B cell (primary cell): ENCODE results near the gene IPCEF1. TPM values are rescaled to one million over a fixed set of nuclear protein-coding genes. Genes with fewer than 3 reads are reported as not detected.

Experiments used
- ATAC-seq: fragments of 200-7000 bp; cut with Tn5 transposase; one replicate; pipeline ENCODE4 v1.10.0; 2021; ENCODE audit warnings: low read depth, mild to moderate bottlenecking, moderate number of reproducible peaks, moderate library complexity
- CTCF ChIA-PET: fragments of 350-600 bp; sonication (Branson Sonifier 250); formaldehyde crosslinking; loops from one replicate; lab custom pipeline; 2021; ENCODE audit warnings: antibody characterized with exemption, inconsistent platforms; lab: Charles Lee
- POLR2A ChIA-PET: fragments of 350-600 bp; sonication (Branson Sonifier 250); formaldehyde crosslinking; loops from one replicate; lab custom pipeline; 2021; ENCODE audit warnings: antibody characterized with exemption; lab: Charles Lee
- DNase-seq: peaks from one replicate; pipeline ENCODE4 v3.0.0; 2013
- H2AFZ ChIP-seq: 2 replicates; pipeline ENCODE4 v1.6.1; 2012; ENCODE audit warnings: mild to moderate bottlenecking, low read depth, low read length; ENCODE audit not compliant: insufficient read depth, poor library complexity, severe bottlenecking
- H3K27ac ChIP-seq, 2 donors: 1 replicate in 1 of 2; 2 replicates in 1 of 2; pipeline ENCODE4 v1.5.1; 2012 to 2013; ENCODE audit warnings: low read length in 2 of 2, mild to moderate bottlenecking in 2 of 2, moderate library complexity in 1 of 2
- H3K27me3 ChIP-seq, 4 experiments: fragments of 200-600 bp in 1 of 4; sonication (generic) in 1 of 4; replicated peaks in 1 of 4; 1 replicate in 2 of 4; 2 replicates in 2 of 4; pipeline versions ENCODE4 v1.6.1 to v1.7.0; 2013 to 2016; ENCODE audit warnings: low read length in 3 of 4, mild to moderate bottlenecking in 2 of 4, mixed read lengths in 1 of 4, moderate library complexity in 1 of 4; ENCODE audit not compliant: insufficient read depth in 4 of 4, control insufficient read depth in 3 of 4; ENCODE audit errors: control extremely low read depth in 1 of 4
- H3K36me3 ChIP-seq, 2 experiments: replicated peaks in 1 of 2; 1 replicate in 1 of 2; 2 replicates in 1 of 2; pipeline versions ENCODE4 v1.6.1 to v1.7.1; 2013; ENCODE audit warnings: low read length in 1 of 2; ENCODE audit not compliant: insufficient read depth in 2 of 2, control insufficient read depth in 1 of 2; ENCODE audit errors: control extremely low read depth in 1 of 2, extremely low read depth in 1 of 2
- H3K4me1 ChIP-seq, 2 donors: fragments of 200-600 bp in 1 of 2; sonication (generic) in 1 of 2; 1 replicate in 1 of 2; 2 replicates in 1 of 2; pipeline versions ENCODE4 v1.5.1 to v1.6.1; 2013 to 2017; ENCODE audit warnings: low read length in 2 of 2; ENCODE audit not compliant: control insufficient read depth in 2 of 2, insufficient read depth in 2 of 2
- H3K4me2 ChIP-seq: replicated peaks from 2 replicates; pipeline ENCODE3; 2012; ENCODE audit warnings: mild to moderate bottlenecking, low read depth, low read length; ENCODE audit not compliant: poor library complexity, severe bottlenecking
- H3K4me3 ChIP-seq, 5 experiments: fragments of 200-600 bp in 1 of 5; sonication (generic) in 1 of 5; 1 replicate in 3 of 5; 2 replicates in 2 of 5; pipeline versions ENCODE4 v1.5.1 to v1.7.0; 2011 to 2016; ENCODE audit warnings: low read length in 4 of 5, mild to moderate bottlenecking in 4 of 5, low read depth in 2 of 5, control low read depth in 1 of 5, moderate library complexity in 1 of 5; ENCODE audit not compliant: insufficient read depth in 1 of 5; ENCODE audit errors: control extremely low read depth in 1 of 5, extremely low read depth in 1 of 5
- H3K79me2 ChIP-seq: fragments of 200-600 bp; sonication (generic); one replicate; pipeline ENCODE4 v1.6.0; 2016; ENCODE audit warnings: low read length; ENCODE audit not compliant: control insufficient read depth, insufficient read depth
- H3K9ac ChIP-seq: fragments of 200-600 bp; sonication (generic); 2 replicates; pipeline ENCODE4 v1.6.1; 2017; ENCODE audit warnings: mild to moderate bottlenecking, low read length, moderate library complexity
- H3K9me3 ChIP-seq, 3 donors: one replicate each; pipeline versions ENCODE4 v1.6.1 to v1.7.1; 2013; ENCODE audit warnings: low read length in 2 of 3; ENCODE audit not compliant: control insufficient read depth in 2 of 3, insufficient read depth in 1 of 3; ENCODE audit errors: control extremely low read depth in 1 of 3
- H4K20me1 ChIP-seq: 2 replicates; pipeline ENCODE4 v1.6.0; 2012; ENCODE audit warnings: mild to moderate bottlenecking, low read length; ENCODE audit not compliant: insufficient read depth, control insufficient read depth, poor library complexity, severe bottlenecking
- H3K27ac Mint-ChIP-seq: one replicate; pipeline ENCODE4 v1.8.0; 2021; ENCODE audit warnings: mixed read lengths
- H3K27me3 Mint-ChIP-seq: one replicate; pipeline ENCODE4 v1.8.0; 2021; ENCODE audit warnings: mixed read lengths
- H3K4me1 Mint-ChIP-seq: one replicate; pipeline ENCODE4 v1.8.0; 2021; ENCODE audit warnings: mixed read lengths
- H3K4me3 Mint-ChIP-seq: one replicate; pipeline ENCODE4 v1.8.0; 2021; ENCODE audit warnings: mixed read lengths
- H3K9me3 Mint-ChIP-seq: one replicate; pipeline ENCODE4 v1.8.0; 2022; ENCODE audit warnings: mixed read lengths; ENCODE audit not compliant: insufficient read depth
- CTCF ChIP-seq: fragments of 200-600 bp; IDR thresholded peaks from one replicate; pipeline ENCODE4 v1.8.0; 2022; ENCODE audit warnings: antibody characterized with exemption, mild to moderate bottlenecking
- EZH2 ChIP-seq: IDR thresholded peaks from 2 replicates; pipeline ENCODE4 v1.6.1; 2012; ENCODE audit warnings: borderline replicate concordance, low read depth, mild to moderate bottlenecking, moderate library complexity, low read length; ENCODE audit not compliant: insufficient read depth, poor library complexity, severe bottlenecking
- WGBS: methylation state at CpG from one replicate; pipeline ENCODE4 v1.1.5; 2013; ENCODE audit warnings: missing lambda C conversion rate; ENCODE audit not compliant: insufficient coverage; 5-methylcytosine and 5-hydroxymethylcytosine counted together
- intact Hi-C: fragments of 100-400 bp; cut with micrococcal nuclease; formaldehyde crosslinking; loops from one replicate; pipeline ENCODE4 v1.10.0; 2022
- polyA plus RNA-seq: library from polyadenylated mRNA; depleted of rRNA; stranded (reverse); fragments of >200 nt; gene quantifications from 2 replicates; pipeline ENCODE4 v1.2.3, GENCODE V29; 2012
- total RNA-seq, 2 donors: library from RNA; stranded (reverse); fragments of 120-200 nt in 1 of 2; gene quantifications; 1 replicate in 1 of 2; 2 replicates in 1 of 2; pipeline versions ENCODE4 v1.2.3 to v1.2.4, GENCODE V29; 2013 to 2022

The IPCEF1 gene
- total and polyA plus RNA-seq, 2 donors (not counting 1 experiment from before 2014, with no cell fraction given) = 0.22 to 0.94 TPM

- peak; percentile 67 for DNase-seq
- H3K27ac Mint-ChIP-seq = no peak overlapping the region
- no peak overlapping the region for H3K4me3 ChIP-seq
- H2AFZ ChIP-seq = no peak overlapping the region
- no peak overlapping the region for H3K9ac ChIP-seq
- H3K9me3 Mint-ChIP-seq = no peaks in the 10 kb centered on the region
- ChIA-PET POLR2A (interaction anchor here (0.5 kb wide), 1 partner anchor 10 kb away, joined by 6 read pairs; no protein-coding TSS in a partner anchor), CTCF (no interaction called here)
- TF ChIP-seq CTCF (no peak), EZH2 (no peak)
- peaks cover 10 to 34% of the 10 kb centered on the region in 2 donors for H3K4me1 ChIP-seq
- H3K79me2 ChIP-seq = no peaks in the 10 kb centered on the region
- no peak overlapping the region for H3K4me3 Mint-ChIP-seq
- H3K27ac ChIP-seq = no peak overlapping the region
- peaks cover 19% of the 10 kb centered on the region for H3K4me1 Mint-ChIP-seq
- peaks cover 0 to 4% (median 0%) of the 10 kb centered on the region in 4 experiments for H3K27me3 ChIP-seq
- peak; percentile 52 for ATAC-seq
- H3K27me3 Mint-ChIP-seq = no peaks in the 10 kb centered on the region
- peaks cover 0 to 6% (median 0%) of the 10 kb centered on the region in 3 donors for H3K9me3 ChIP-seq
- no peaks in the 10 kb centered on the region for H4K20me1 ChIP-seq
- no peaks in the 10 kb centered on the region for H3K36me3 ChIP-seq
- intact Hi-C loops = no loop called here
- H3K4me2 ChIP-seq = peak overlapping the region; percentile 11
- WGBS = 88% methylated on average over 4 of the region's 10 CpGs
Observed at GRCh38 chr6:154301839-154302752, 54.5 kb downstream of the IPCEF1 start.

GRCh38 chr6:154301086-154301625 is 55.4 kb downstream of the IPCEF1 start:
- ChIA-PET POLR2A (no interaction called here), CTCF (no interaction called here)
- Histone ChIP-seq H3K79me2 (no peaks in the 10 kb centered on the region), H3K27ac (no peak overlapping the region), H3K4me3 (no peak overlapping the region), H3K4me2 (no peak overlapping the region), H3K27me3 (peaks cover 0 to 4% (median 0%) of the 10 kb centered on the region in 4 experiments), H3K4me1 (peaks cover 10 to 26% of the 10 kb centered on the region in 2 donors), H3K9me3 (peaks cover 0 to 6% (median 0%) of the 10 kb centered on the region in 3 donors), H3K36me3 (no peaks in the 10 kb centered on the region), H3K9ac (no peak overlapping the region), H4K20me1 (no peaks in the 10 kb centered on the region), H2AFZ (no peak overlapping the region)
- intact Hi-C loops = no loop called here
- DNase-seq = no peak
- peaks cover 12% of the 10 kb centered on the region for H3K4me1 Mint-ChIP-seq
- no peak overlapping the region for H3K4me3 Mint-ChIP-seq
- H3K27me3 Mint-ChIP-seq = no peaks in the 10 kb centered on the region
- ATAC-seq = no peak
- TF ChIP-seq EZH2 = no peak
- TF ChIP-seq CTCF = no peak
- no peak overlapping the region for H3K27ac Mint-ChIP-seq
- 100% methylated on average over 1 of the region's 7 CpGs for WGBS
- H3K9me3 Mint-ChIP-seq = no peaks in the 10 kb centered on the region
